H9 (cell line): ENCODE results near the gene FOSL2. TPM values are rescaled to one million over a fixed set of nuclear protein-coding genes. Genes with fewer than 3 reads are reported as not detected.

Experiments
- DNase-seq: peaks from one replicate; pipeline ENCODE4 v3.0.0-alpha.2; 2017
- H2AFZ ChIP-seq: one replicate; pipeline ENCODE4 v1.6.1; 2013; ENCODE audit warnings: mild to moderate bottlenecking, low read length, control low read depth, moderate library complexity
- H2AK5ac ChIP-seq: 2 replicates; pipeline ENCODE4 v1.6.1; 2013; ENCODE audit warnings: low read length, control low read depth, mixed read lengths; ENCODE audit not compliant: insufficient read length
- H2BK120ac ChIP-seq: one replicate; pipeline ENCODE4 v1.6.1; 2013; ENCODE audit warnings: low read depth, mild to moderate bottlenecking, low read length, control low read depth, inconsistent platforms; ENCODE audit not compliant: poor library complexity, severe bottlenecking
- H2BK12ac ChIP-seq: 2 replicates; pipeline ENCODE4 v1.6.1; 2013; ENCODE audit warnings: low read length, control low read depth, mixed read lengths, low read depth; ENCODE audit not compliant: insufficient read length
- H2BK15ac ChIP-seq: 2 replicates; pipeline ENCODE4 v1.6.1; 2013; ENCODE audit warnings: low read depth, low read length, control low read depth
- H2BK20ac ChIP-seq: one replicate; pipeline ENCODE4 v1.6.1; 2013; ENCODE audit warnings: low read depth, mild to moderate bottlenecking, low read length, control low read depth, inconsistent platforms; ENCODE audit not compliant: poor library complexity, severe bottlenecking
- H2BK5ac ChIP-seq: 2 replicates; pipeline ENCODE4 v1.6.1; 2013; ENCODE audit warnings: low read length, control low read depth, mixed read lengths; ENCODE audit not compliant: insufficient read length
- H3K14ac ChIP-seq: 2 replicates; pipeline ENCODE4 v1.6.1; 2013; ENCODE audit warnings: low read length, control low read depth; ENCODE audit not compliant: insufficient read depth
- H3K18ac ChIP-seq: 2 replicates; pipeline ENCODE4 v1.6.1; 2013; ENCODE audit warnings: low read depth, mild to moderate bottlenecking, mixed read lengths, low read length, control low read depth; ENCODE audit not compliant: insufficient read length
- H3K23ac ChIP-seq: 2 replicates; pipeline ENCODE4 v1.6.1; 2013; ENCODE audit warnings: low read length, control low read depth, mixed read lengths, low read depth; ENCODE audit not compliant: insufficient read length
- H3K23me2 ChIP-seq: 2 replicates; pipeline ENCODE4 v1.6.1; 2013; ENCODE audit warnings: low read depth, mild to moderate bottlenecking, mixed read lengths, low read length, control low read depth; ENCODE audit not compliant: insufficient read length, poor library complexity, severe bottlenecking
- H3K27ac ChIP-seq: 2 replicates; pipeline ENCODE4 v1.5.1; 2013; ENCODE audit warnings: low read length, control low read depth, mixed read lengths, low read depth; ENCODE audit not compliant: insufficient read length
- H3K27me3 ChIP-seq: 2 replicates; pipeline ENCODE4 v1.6.1; 2013; ENCODE audit warnings: low read length, control low read depth, inconsistent platforms; ENCODE audit not compliant: insufficient read depth
- H3K4ac ChIP-seq: 2 replicates; pipeline ENCODE4 v1.6.1; 2013; ENCODE audit warnings: low read depth, mild to moderate bottlenecking, control low read depth, inconsistent platforms, low read length, moderate library complexity
- H3K4me1 ChIP-seq: 2 replicates; pipeline ENCODE4 v1.6.1; 2013; ENCODE audit warnings: low read length, control low read depth, inconsistent platforms; ENCODE audit not compliant: insufficient read depth
- H3K4me2 ChIP-seq: 2 replicates; pipeline ENCODE4 v1.6.1; 2013; ENCODE audit warnings: low read length, control low read depth, mixed read lengths; ENCODE audit not compliant: insufficient read length, insufficient read depth
- H3K56ac ChIP-seq: 2 replicates; pipeline ENCODE4 v1.6.1; 2013; ENCODE audit warnings: low read depth, mild to moderate bottlenecking, mixed read lengths, low read length, control low read depth; ENCODE audit not compliant: insufficient read length
- H3K79me1 ChIP-seq: 2 replicates; pipeline ENCODE4 v1.6.1; 2013; ENCODE audit warnings: low read depth, mild to moderate bottlenecking, moderate library complexity, low read length, control low read depth, inconsistent platforms; ENCODE audit not compliant: insufficient read depth, poor library complexity, severe bottlenecking
- H3K79me2 ChIP-seq: 2 replicates; pipeline ENCODE4 v1.6.1; 2013; ENCODE audit warnings: low read length, control low read depth, inconsistent platforms; ENCODE audit not compliant: insufficient read depth
- H3K9ac ChIP-seq: 2 replicates; pipeline ENCODE4 v1.6.1; 2013; ENCODE audit warnings: low read length, control low read depth, mixed read lengths; ENCODE audit not compliant: insufficient read length; ENCODE audit errors: extremely low read depth
- H3K9me3 ChIP-seq: one replicate; pipeline ENCODE4 v1.6.1; 2013; ENCODE audit warnings: low read depth, low read length, inconsistent platforms; ENCODE audit not compliant: control insufficient read depth
- H3T11ph ChIP-seq: one replicate; pipeline ENCODE4 v1.6.1; 2013; ENCODE audit warnings: mild to moderate bottlenecking, low read length, control low read depth, inconsistent platforms
- H4K20me1 ChIP-seq: one replicate; pipeline ENCODE4 v1.6.1; 2013; ENCODE audit not compliant: control insufficient read depth, insufficient read length, insufficient read depth
- H4K5ac ChIP-seq: 2 replicates; pipeline ENCODE4 v1.6.1; 2013; ENCODE audit warnings: low read depth, mild to moderate bottlenecking, mixed read lengths, low read length, control low read depth; ENCODE audit not compliant: insufficient read length
- H4K8ac ChIP-seq: replicated peaks from 2 replicates; pipeline ENCODE4 v1.6.1; 2013; ENCODE audit warnings: low read length, control low read depth, mixed read lengths, low read depth; ENCODE audit not compliant: insufficient read length
- H4K91ac ChIP-seq: 2 replicates; pipeline ENCODE4 v1.6.1; 2013; ENCODE audit warnings: low read depth, mild to moderate bottlenecking, moderate library complexity, mixed read lengths, low read length, control low read depth; ENCODE audit not compliant: insufficient read length
- H3K27ac Mint-ChIP-seq, 3 experiments: 2 replicates in 2 of 3; 3 replicates in 1 of 3; pipeline ENCODE4 v1.8.0; 2020 to 2021; ENCODE audit warnings: mixed read lengths in 3 of 3, mild to moderate bottlenecking in 1 of 3, moderate library complexity in 1 of 3
- H3K27me3 Mint-ChIP-seq: 2 replicates; pipeline ENCODE4 v1.8.0; 2021; ENCODE audit warnings: low read depth, mild to moderate bottlenecking, moderate library complexity, mixed read lengths
- H3K36me3 Mint-ChIP-seq, 3 experiments: 2 replicates in 2 of 3; 3 replicates in 1 of 3; pipeline ENCODE4 v1.8.0; 2020 to 2021; ENCODE audit warnings: low read depth in 3 of 3, mixed read lengths in 3 of 3; ENCODE audit not compliant: insufficient read depth in 1 of 3
- H3K4me1 Mint-ChIP-seq, 2 experiments: 2 replicates each; pipeline ENCODE4 v1.8.0; 2020; ENCODE audit warnings: mixed read lengths in 2 of 2
- H3K4me3 Mint-ChIP-seq, 2 experiments: 2 replicates in 1 of 2; 3 replicates in 1 of 2; pipeline ENCODE4 v1.8.0; 2020 to 2021; ENCODE audit warnings: mild to moderate bottlenecking in 2 of 2, mixed read lengths in 2 of 2, moderate library complexity in 1 of 2
- H3K9me3 Mint-ChIP-seq, 2 experiments: 2 replicates in 1 of 2; 3 replicates in 1 of 2; pipeline ENCODE4 v1.8.0; 2020; ENCODE audit warnings: mild to moderate bottlenecking in 2 of 2, mixed read lengths in 2 of 2, moderate library complexity in 1 of 2
- CTCF ChIP-seq: fragments of 200-600 bp; sonication (generic); conservative IDR thresholded peaks from 3 replicates; pipeline ENCODE4 v1.8.0; 2021; ENCODE audit warnings: antibody characterized with exemption, mild to moderate bottlenecking
- total RNA-seq: library from RNA; stranded (reverse); gene quantifications from 2 replicates; pipeline ENCODE4 v1.2.1, GENCODE V29; 2021

FOSL2 gene
- total RNA-seq, 1 experiment from 2014 or later, result 7.4 TPM

- H3K4me1 Mint-ChIP-seq, result peaks cover 7 to 9% of the 10 kb centered on the region in 2 experiments
- H3K79me2 ChIP-seq, result no peaks in the 10 kb centered on the region
- H2AFZ ChIP-seq, result no peak overlapping the region
- no peak overlapping the region for H3K23ac ChIP-seq
- H3K79me1 ChIP-seq, result no peaks in the 10 kb centered on the region
- no peak overlapping the region for H3K9ac ChIP-seq
- H4K91ac ChIP-seq, result no peak overlapping the region
- no peak overlapping the region for H4K5ac ChIP-seq
- H3K4ac ChIP-seq, result no peak overlapping the region
- no peaks in the 10 kb centered on the region for H3K23me2 ChIP-seq
- no peak overlapping the region for H3K4me3 Mint-ChIP-seq
- no peaks in the 10 kb centered on the region for H3K36me3 Mint-ChIP-seq
- DNase-seq, result no peak
- H3K14ac ChIP-seq, result no peak overlapping the region
- H2BK15ac ChIP-seq, result no peak overlapping the region
- H4K8ac ChIP-seq, result no peak overlapping the region
- H3K9me3 Mint-ChIP-seq, result no peaks in the 10 kb centered on the region; a peak in 1 of 5 replicates
- H2BK12ac ChIP-seq, result no peak overlapping the region
- H2BK5ac ChIP-seq, result no peak overlapping the region
- no peak overlapping the region for H3K27ac ChIP-seq
- H3K4me1 ChIP-seq, result no peaks in the 10 kb centered on the region
- no peak overlapping the region for H3T11ph ChIP-seq
- no peak overlapping the region for H2BK20ac ChIP-seq
- no peaks in the 10 kb centered on the region for H3K9me3 ChIP-seq
- H2BK120ac ChIP-seq, result no peak overlapping the region
- H3K27me3 ChIP-seq, result no peaks in the 10 kb centered on the region
- H2AK5ac ChIP-seq, result no peak overlapping the region
- peaks cover 5% of the 10 kb centered on the region for H3K27me3 Mint-ChIP-seq
- H4K20me1 ChIP-seq, result no peaks in the 10 kb centered on the region
- no peak overlapping the region for H3K56ac ChIP-seq
- H3K18ac ChIP-seq, result no peak overlapping the region
- TF ChIP-seq CTCF, result no peak
- H3K27ac Mint-ChIP-seq, result no peak overlapping the region
- H3K4me2 ChIP-seq, result no peak overlapping the region
Measured at GRCh38 chr2:28446531-28446930, 53.9 kb downstream of the FOSL2 start.
